AG04449 (cell line): ENCODE results near the gene ANKRD33.

Experiments
- CTCF ChIA-PET: fragments of 350-600 bp; formaldehyde crosslinking; extraction: SDS; loops from one replicate; lab custom pipeline; 2021; ENCODE audit warnings: antibody characterized with exemption; lab: Yijun Ruan, JAX
- POLR2A ChIA-PET: fragments of 400-600, 350-600 bp; formaldehyde crosslinking; extraction: SDS; loops from one replicate; lab custom pipeline; 2020; ENCODE audit warnings: antibody characterized with exemption, inconsistent platforms; lab: Yijun Ruan, JAX
- DNase-seq: peaks from one replicate; pipeline ENCODE4 v3.0.0-alpha.2; 2010; ENCODE audit warnings: low read depth, low spot score
- H3K4me3 ChIP-seq: 2 replicates; pipeline ENCODE4 v1.5.1; 2011; ENCODE audit warnings: low read depth, mild to moderate bottlenecking, control low read depth, low read length
- TF ChIP-seq, protein P1 (sequence below): IDR thresholded peaks from one replicate; pipeline ENCODE4 v1.5.1; 2011; ENCODE audit warnings: mild to moderate bottlenecking, moderate library complexity, low read length, control low read depth, inconsistent platforms; ENCODE audit not compliant: insufficient read depth; ENCODE audit errors: missing control alignments

ANKRD33 gene

GRCh38 chr12:51900323-51900889, 12.5 kb downstream of the ANKRD33 start:
- POLR2A ChIA-PET, result no interaction called here
- DNase-seq, result no peak
- CTCF ChIA-PET, result interaction anchor here (0.8 to 32.5 kb wide), 6 partner anchors 9 to 123 kb away, joined by 3 to 621 read pairs (median 4); partner anchors contain the start of gene ACVRL1
- no peak overlapping the region for H3K4me3 ChIP-seq
- TF ChIP-seq, protein P1, sequence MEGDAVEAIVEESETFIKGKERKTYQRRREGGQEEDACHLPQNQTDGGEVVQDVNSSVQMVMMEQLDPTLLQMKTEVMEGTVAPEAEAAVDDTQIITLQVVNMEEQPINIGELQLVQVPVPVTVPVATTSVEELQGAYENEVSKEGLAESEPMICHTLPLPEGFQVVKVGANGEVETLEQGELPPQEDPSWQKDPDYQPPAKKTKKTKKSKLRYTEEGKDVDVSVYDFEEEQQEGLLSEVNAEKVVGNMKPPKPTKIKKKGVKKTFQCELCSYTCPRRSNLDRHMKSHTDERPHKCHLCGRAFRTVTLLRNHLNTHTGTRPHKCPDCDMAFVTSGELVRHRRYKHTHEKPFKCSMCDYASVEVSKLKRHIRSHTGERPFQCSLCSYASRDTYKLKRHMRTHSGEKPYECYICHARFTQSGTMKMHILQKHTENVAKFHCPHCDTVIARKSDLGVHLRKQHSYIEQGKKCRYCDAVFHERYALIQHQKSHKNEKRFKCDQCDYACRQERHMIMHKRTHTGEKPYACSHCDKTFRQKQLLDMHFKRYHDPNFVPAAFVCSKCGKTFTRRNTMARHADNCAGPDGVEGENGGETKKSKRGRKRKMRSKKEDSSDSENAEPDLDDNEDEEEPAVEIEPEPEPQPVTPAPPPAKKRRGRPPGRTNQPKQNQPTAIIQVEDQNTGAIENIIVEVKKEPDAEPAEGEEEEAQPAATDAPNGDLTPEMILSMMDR, result no peak

GRCh38 chr12:51901121-51901817, 13.4 kb downstream of the ANKRD33 start:
- TF ChIP-seq, protein P1, result no peak
- ChIA-PET CTCF (interaction anchor here (0.9 to 32.5 kb wide), 4 partner anchors 9 to 122 kb away, joined by 3 to 621 read pairs (median 4); partner anchors contain the start of gene ACVRL1), POLR2A (no interaction called here)
- DNase-seq, result no peak
- H3K4me3 ChIP-seq, result no peak overlapping the region

DNA sequence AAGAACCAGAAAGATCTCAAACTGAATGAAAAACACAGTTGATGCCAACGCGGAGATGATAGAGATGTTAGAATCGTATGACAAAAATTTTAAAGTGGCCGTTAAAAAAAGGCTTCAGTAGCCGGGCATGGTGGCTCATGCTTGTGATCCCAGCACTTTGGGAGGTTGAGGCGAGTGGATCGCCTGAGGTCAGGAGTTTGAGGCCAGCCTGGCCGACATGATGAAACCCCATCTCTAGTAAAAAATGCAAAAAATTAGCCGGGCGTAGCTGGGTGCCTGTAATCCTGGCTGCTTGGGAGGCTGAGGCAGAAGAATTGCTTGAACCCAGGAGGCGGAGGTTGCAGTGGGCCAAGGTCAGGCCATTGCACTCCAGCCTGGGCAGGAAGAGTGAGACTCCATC, 14.0 kb downstream of the ANKRD33 start:
- H3K4me3 ChIP-seq, result no peak overlapping the region
- DNase-seq, result no peak
- CTCF ChIA-PET, result interaction anchor here (1.2 to 32.5 kb wide), 3 partner anchors 10 to 122 kb away, joined by 3 to 621 read pairs (median 4); partner anchors contain the start of gene ACVRL1
- POLR2A ChIA-PET, result no interaction called here
- TF ChIP-seq, protein P1, result no peak

GRCh38 chr12:51904951-51905470, 17.1 kb downstream of the ANKRD33 start:
- no peak for DNase-seq
- TF ChIP-seq, protein P1, result no peak
- ChIA-PET CTCF (interaction anchor here (0.6 to 32.5 kb wide), 8 partner anchors 6 to 88 kb away, joined by 3 to 621 read pairs (median 4); partner anchors contain the start of genes ACVRL1 and ANKRD33), POLR2A (no interaction called here)
- no peak overlapping the region for H3K4me3 ChIP-seq

GRCh38 chr12:51905471-51906429, 17.8 kb downstream of the ANKRD33 start:
- POLR2A ChIA-PET, result no interaction called here
- TF ChIP-seq, protein P1, result no peak
- CTCF ChIA-PET, result interaction anchor here (0.9 to 32.5 kb wide), 7 partner anchors 6 to 88 kb away, joined by 3 to 621 read pairs (median 4); partner anchors contain the start of genes ACVRL1 and ANKRD33
- DNase-seq, result no peak
- H3K4me3 ChIP-seq, result no peak overlapping the region
